Endothelial cell (in vitro differentiated cells): ENCODE measurements around the gene RACK1. TPM values are rescaled to one million over a fixed set of nuclear protein-coding genes. Genes with fewer than 3 reads are reported as not detected.
A peak's percentile ranks its signal among the peaks of the same experiment; 100 is the strongest.

ENCODE experiments used
- DNase-seq: peaks from one replicate; pipeline ENCODE4 v3.0.0; 2021; ENCODE audit warnings: low spot score
- H3K27ac Mint-ChIP-seq: one replicate; pipeline ENCODE4 v1.8.0; 2021; ENCODE audit warnings: mixed read lengths, inconsistent platforms; ENCODE audit not compliant: unreplicated experiment
- H3K27me3 Mint-ChIP-seq: one replicate; pipeline ENCODE4 v1.8.0; 2021; ENCODE audit warnings: mild to moderate bottlenecking, moderate library complexity, mixed read lengths, inconsistent platforms; ENCODE audit not compliant: unreplicated experiment
- H3K36me3 Mint-ChIP-seq: one replicate; pipeline ENCODE4 v1.8.0; 2021; ENCODE audit warnings: mild to moderate bottlenecking, low read depth, mixed read lengths, inconsistent platforms; ENCODE audit not compliant: unreplicated experiment
- H3K4me1 Mint-ChIP-seq: one replicate; pipeline ENCODE4 v1.8.0; 2021; ENCODE audit warnings: mild to moderate bottlenecking, mixed read lengths, inconsistent platforms; ENCODE audit not compliant: unreplicated experiment
- H3K4me3 Mint-ChIP-seq: one replicate; pipeline ENCODE4 v1.8.0; 2021; ENCODE audit warnings: mild to moderate bottlenecking, mixed read lengths, inconsistent platforms; ENCODE audit not compliant: unreplicated experiment
- H3K9me3 Mint-ChIP-seq: one replicate; pipeline ENCODE4 v1.8.0; 2021; ENCODE audit warnings: mixed read lengths, inconsistent platforms; ENCODE audit not compliant: unreplicated experiment
- total RNA-seq: library from RNA; stranded (reverse); fragmentation: NEBNext Ultra II Directional; extraction: Animal tissue kit (Norgen Biotek cat#: 25700); gene quantifications from one replicate; pipeline ENCODE4 v1.2.1, GENCODE V29; 2021; ENCODE audit not compliant: unreplicated experiment
- TF ChIP-seq, protein P1 (sequence below): fragments of 200-600 bp; sonication (generic); IDR thresholded peaks from one replicate; pipeline ENCODE4 v1.5.0; 2021; ENCODE audit warnings: antibody characterized with exemption; ENCODE audit not compliant: unreplicated experiment

RACK1 gene
- total RNA-seq, 1 donor from 2014 or later = 2,232 TPM

DNA sequence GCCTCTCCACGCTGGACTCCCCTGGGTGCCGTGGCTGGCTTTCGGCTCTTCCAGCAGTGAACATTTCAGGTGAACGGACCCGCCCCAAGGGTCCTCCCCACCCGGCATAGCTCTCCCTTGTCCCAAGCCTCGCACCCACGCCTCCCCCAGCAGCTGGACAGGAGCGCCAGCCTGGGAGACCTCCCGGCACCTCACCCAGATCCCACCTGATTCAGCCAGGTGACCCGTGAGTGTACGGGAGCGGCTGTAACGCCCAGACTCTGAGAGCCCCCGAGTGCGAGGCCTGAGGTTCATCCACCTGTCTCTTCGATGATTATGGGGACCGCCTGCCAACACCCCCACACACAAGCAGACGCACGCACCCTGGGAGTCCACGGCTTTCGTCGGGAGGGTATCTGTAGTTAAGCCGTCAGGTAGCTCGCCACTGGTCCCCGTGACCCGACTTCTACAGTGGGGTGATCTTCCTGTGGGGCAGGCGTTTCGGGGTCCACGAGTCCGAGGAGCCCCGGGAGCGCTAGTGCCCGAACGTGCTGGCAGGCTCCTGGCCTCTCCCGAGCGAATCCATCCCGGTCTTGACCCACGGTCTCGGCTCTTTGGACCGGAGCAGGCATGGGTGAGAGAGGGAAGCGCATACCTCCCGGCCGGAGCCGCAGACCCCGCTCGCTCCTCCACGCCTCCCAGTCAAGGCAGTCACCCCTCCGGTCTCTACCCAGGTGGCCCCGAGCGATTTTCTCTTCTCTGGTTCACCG, 53.6 kb downstream of the RACK1 start:
- H3K9me3 Mint-ChIP-seq = peaks cover 5% of the 10 kb centered on the region
- H3K4me1 Mint-ChIP-seq = peaks cover 21% of the 10 kb centered on the region
- H3K4me3 Mint-ChIP-seq = peak overlapping the region; percentile 94
- TF ChIP-seq, protein P1, sequence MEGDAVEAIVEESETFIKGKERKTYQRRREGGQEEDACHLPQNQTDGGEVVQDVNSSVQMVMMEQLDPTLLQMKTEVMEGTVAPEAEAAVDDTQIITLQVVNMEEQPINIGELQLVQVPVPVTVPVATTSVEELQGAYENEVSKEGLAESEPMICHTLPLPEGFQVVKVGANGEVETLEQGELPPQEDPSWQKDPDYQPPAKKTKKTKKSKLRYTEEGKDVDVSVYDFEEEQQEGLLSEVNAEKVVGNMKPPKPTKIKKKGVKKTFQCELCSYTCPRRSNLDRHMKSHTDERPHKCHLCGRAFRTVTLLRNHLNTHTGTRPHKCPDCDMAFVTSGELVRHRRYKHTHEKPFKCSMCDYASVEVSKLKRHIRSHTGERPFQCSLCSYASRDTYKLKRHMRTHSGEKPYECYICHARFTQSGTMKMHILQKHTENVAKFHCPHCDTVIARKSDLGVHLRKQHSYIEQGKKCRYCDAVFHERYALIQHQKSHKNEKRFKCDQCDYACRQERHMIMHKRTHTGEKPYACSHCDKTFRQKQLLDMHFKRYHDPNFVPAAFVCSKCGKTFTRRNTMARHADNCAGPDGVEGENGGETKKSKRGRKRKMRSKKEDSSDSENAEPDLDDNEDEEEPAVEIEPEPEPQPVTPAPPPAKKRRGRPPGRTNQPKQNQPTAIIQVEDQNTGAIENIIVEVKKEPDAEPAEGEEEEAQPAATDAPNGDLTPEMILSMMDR = no peak
- H3K27me3 Mint-ChIP-seq = peaks cover 56% of the 10 kb centered on the region
- H3K36me3 Mint-ChIP-seq = peaks cover 10% of the 10 kb centered on the region
- DNase-seq = peak; percentile 34
- no peak overlapping the region for H3K27ac Mint-ChIP-seq

DNA sequence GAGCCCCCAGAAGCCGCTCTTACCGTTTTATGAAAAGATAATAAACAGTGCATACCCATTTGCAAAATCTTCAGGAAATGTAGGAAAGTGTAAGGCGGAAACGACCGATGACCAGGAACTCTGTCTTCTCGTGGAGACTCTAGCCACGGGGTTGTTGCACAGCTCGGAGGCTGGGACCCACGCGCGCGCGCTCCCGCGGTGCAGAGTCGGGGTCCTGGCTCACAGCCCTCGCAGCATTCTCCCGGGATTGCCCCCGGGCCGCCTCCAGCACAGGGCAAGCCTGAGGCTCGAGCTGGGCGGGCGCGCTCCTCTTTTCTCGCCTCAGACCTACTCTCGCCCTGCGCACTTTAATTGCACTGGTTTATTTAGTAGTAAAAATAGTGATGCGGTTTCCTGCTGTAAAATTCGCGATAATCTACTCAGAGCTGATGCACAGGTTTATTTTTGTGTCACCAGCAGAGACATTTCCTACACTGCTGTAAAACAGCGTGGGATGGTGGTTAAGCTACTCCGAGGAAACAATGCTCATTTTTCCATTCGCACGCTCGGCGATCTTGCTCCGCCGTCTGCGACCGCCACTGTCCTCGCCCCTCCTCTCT, 54.2 kb downstream of the RACK1 start:
- TF ChIP-seq, protein P1 = no peak
- peaks cover 5% of the 10 kb centered on the region for H3K9me3 Mint-ChIP-seq
- H3K27me3 Mint-ChIP-seq = peaks cover 56% of the 10 kb centered on the region
- no peak for DNase-seq
- H3K36me3 Mint-ChIP-seq = peaks cover 10% of the 10 kb centered on the region
- peak overlapping the region; percentile 94 for H3K4me3 Mint-ChIP-seq
- H3K4me1 Mint-ChIP-seq = peaks cover 21% of the 10 kb centered on the region
- no peak overlapping the region for H3K27ac Mint-ChIP-seq

DNA sequence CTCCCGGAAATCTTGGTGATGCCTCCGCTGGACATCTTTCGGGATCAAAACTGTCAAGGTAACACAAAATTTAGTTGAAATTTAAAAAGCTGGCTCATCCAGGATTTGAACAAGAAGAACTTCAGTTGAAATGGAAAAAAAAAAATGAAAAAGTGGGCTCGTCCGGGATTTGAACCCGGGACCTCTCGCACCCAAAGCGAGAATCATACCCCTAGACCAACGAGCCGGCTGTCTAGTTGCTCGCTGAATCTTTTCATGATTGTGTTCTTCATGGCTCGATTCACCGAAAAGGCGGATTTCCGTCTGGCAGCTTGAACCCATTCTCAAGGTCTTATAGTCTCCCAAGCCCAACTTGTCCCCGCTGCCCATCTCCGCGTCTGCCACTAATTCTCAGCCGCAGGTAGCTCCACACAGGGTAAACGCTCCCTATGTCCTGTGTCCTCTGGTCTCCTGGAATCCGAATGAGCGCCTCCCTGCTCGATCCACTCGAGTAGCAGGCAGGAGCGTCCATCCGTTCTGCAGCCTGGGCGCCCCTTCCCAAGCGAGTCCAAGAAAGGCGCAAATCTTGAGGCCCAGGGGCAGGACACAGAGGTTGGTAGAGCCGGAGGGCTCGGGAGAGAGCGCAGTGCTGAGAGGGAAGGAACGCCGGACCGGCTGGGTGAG, 54.9 kb downstream of the RACK1 start:
- Mint-ChIP-seq H3K27me3 (peaks cover 58% of the 10 kb centered on the region), H3K36me3 (peaks cover 10% of the 10 kb centered on the region), H3K9me3 (peaks cover 5% of the 10 kb centered on the region), H3K4me3 (peak overlapping the region; percentile 94), H3K4me1 (peaks cover 21% of the 10 kb centered on the region), H3K27ac (peak overlapping the region; percentile 91)
- peak; percentile 77 for DNase-seq
- TF ChIP-seq, protein P1 = no peak

DNA sequence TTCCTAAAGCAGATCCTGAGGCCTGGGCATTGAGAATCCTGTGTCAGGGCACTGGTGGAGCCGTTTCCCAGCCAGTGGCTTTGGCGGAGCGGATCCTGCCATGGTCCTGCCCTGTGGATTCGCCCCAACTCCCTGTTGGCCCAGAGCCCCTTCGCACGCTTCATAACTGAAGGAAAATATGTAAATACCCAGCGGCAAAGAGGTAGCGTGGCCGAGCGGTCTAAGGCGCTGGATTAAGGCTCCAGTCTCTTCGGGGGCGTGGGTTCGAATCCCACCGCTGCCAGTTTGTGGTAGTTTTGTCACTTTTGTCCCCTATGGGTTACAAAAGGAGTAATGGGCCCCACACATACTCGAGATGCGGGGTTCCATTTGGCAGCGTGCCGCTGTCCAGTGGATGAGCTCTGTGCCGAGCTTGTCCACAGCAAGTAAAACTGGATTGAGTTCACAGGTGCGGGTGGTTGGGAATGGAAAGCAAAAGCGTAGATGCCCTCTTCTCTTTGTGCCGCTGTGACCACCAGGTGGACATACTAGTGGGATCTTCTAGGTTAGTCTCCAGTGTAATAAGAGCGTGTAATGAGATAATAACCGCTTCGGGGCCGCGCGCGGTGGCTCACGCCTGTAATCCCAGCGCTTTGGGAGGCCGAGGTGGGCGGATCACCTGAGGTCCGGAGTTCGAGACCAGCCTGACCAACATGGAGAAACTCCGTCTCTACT, 56.0 kb downstream of the RACK1 start:
- Mint-ChIP-seq H3K36me3 (peaks cover 10% of the 10 kb centered on the region), H3K27me3 (peaks cover 50% of the 10 kb centered on the region), H3K27ac (peak overlapping the region; percentile 91), H3K4me1 (peaks cover 18% of the 10 kb centered on the region), H3K4me3 (peak overlapping the region; percentile 94), H3K9me3 (peaks cover 5% of the 10 kb centered on the region)
- TF ChIP-seq, protein P1 = no peak
- DNase-seq = peak; percentile 77
